Sigmoid colon (tissue), 7 donors: ENCODE measurements around the gene HARBI1. TPM values are rescaled to one million over a fixed set of nuclear protein-coding genes. Genes with fewer than 3 reads are reported as not detected.

Experiments
- DNase-seq: peaks from one replicate; pipeline ENCODE4 v3.0.0-alpha.2; 2019
- H3K27ac ChIP-seq, 4 donors: fragments of 200-600 bp; sonication (generic); one replicate each; pipeline ENCODE4 v1.5.1; 2016 to 2019; ENCODE audit warnings: mild to moderate bottlenecking in 1 of 4
- H3K27me3 ChIP-seq, 3 donors: fragments of 200-600 bp; sonication (generic); one replicate each; pipeline ENCODE4 v1.5.1; 2019; ENCODE audit warnings: mild to moderate bottlenecking in 1 of 3
- H3K36me3 ChIP-seq, 4 donors: fragments of 200-600 bp; sonication (generic); one replicate each; pipeline ENCODE4 v1.5.1; 2016 to 2019
- H3K4me1 ChIP-seq, 4 donors: fragments of 200-600 bp; sonication (generic); one replicate each; pipeline ENCODE4 v1.5.1; 2017 to 2019
- H3K4me3 ChIP-seq, 4 donors: fragments of 200-600 bp; sonication (generic); one replicate each; pipeline ENCODE4 v1.5.1; 2017 to 2019; ENCODE audit warnings: mild to moderate bottlenecking in 2 of 4, moderate library complexity in 1 of 4
- H3K9me3 ChIP-seq, 4 donors: fragments of 200-600 bp in 3 of 4; sonication (generic) in 3 of 4; one replicate each; pipeline versions ENCODE4 v1.5.1 to v1.6.1; 2013 to 2019
- CTCF ChIP-seq, 4 experiments: fragments of 450-650 bp in 3 of 4; fragments of 200-600 bp in 1 of 4; IDR thresholded peaks; one replicate each; pipeline ENCODE4 v1.5.1; 2016 to 2019; ENCODE audit warnings: antibody characterized with exemption in 4 of 4, mild to moderate bottlenecking in 3 of 4, moderate library complexity in 2 of 4
- EP300 ChIP-seq, 4 donors: sonication (generic); formaldehyde crosslinking; IDR thresholded peaks; one replicate each; pipeline ENCODE4 v1.6.1; 2017; ENCODE audit warnings: antibody characterized with exemption in 4 of 4
- POLR2A ChIP-seq, 2 donors: fragments of 450-650 bp; IDR thresholded peaks; one replicate each; pipeline ENCODE4 v1.6.1; 2016; ENCODE audit warnings: antibody characterized with exemption in 2 of 2, mild to moderate bottlenecking in 2 of 2, moderate library complexity in 2 of 2
- POLR2AphosphoS5 ChIP-seq, 4 donors: sonication (generic); formaldehyde crosslinking; IDR thresholded peaks; one replicate each; pipeline ENCODE4 v1.6.1; 2017; ENCODE audit warnings: antibody characterized with exemption in 4 of 4
- WGBS, 2 donors: extraction: QIAGEN DNeasy Blood & Tissue Kit; methylation state at CpG; one replicate each; pipeline ENCODE4 v1.1.7; 2013; 5-methylcytosine and 5-hydroxymethylcytosine counted together
- intact Hi-C: fragments of 100-400 bp; cut with DNase I; formaldehyde crosslinking; loops from one replicate; pipeline ENCODE4 v1.15.1; 2023
- polyA plus RNA-seq, 3 donors: library from polyadenylated mRNA; stranded (reverse); fragments of 200-250 nt; gene quantifications; one replicate each; pipeline ENCODE4 v1.2.3, GENCODE V29; 2013
- total RNA-seq, 4 donors: library from RNA; depleted of rRNA; stranded (reverse); fragments of >200 nt; gene quantifications; one replicate each; pipeline ENCODE4 v1.1.0, GENCODE V29; 2016
- donor health status: healthy with polysubstance abuse.
- donor health status: Bipolar disorder and iron deficiency.
- donor health status: healthy.

The HARBI1 gene
- total and polyA plus RNA-seq, 7 donors, result 1.6 to 8.9 (median 4.4) TPM

GRCh38 chr11:46663277-46663940 lies 46.4 kb upstream of the HARBI1 start:
- no peaks in the 10 kb centered on the region for H3K9me3 ChIP-seq
- H3K4me1 ChIP-seq, result peaks cover 0 to 12% (median 3%) of the 10 kb centered on the region in 4 donors
- intact Hi-C loops, result no loop called here
- DNase-seq, result no peak
- WGBS, 2 donors, result 93% methylated on average over 4 of the region's 4 CpGs
- H3K4me3 ChIP-seq, result no peak overlapping the region
- H3K27me3 ChIP-seq, result no peaks in the 10 kb centered on the region
- peaks cover 9 to 98% (median 45%) of the 10 kb centered on the region in 4 donors for H3K36me3 ChIP-seq
- no peak for TF ChIP-seq POLR2AphosphoS5 (IDR thresholded peaks at IDR 0.05)
- no peak for TF ChIP-seq EP300 (IDR thresholded peaks at IDR 0.05)
- no peak for TF ChIP-seq CTCF (IDR thresholded peaks at IDR 0.05)
- no peak for TF ChIP-seq POLR2A (IDR thresholded peaks at IDR 0.05)
- no peak overlapping the region for H3K27ac ChIP-seq

- no peak for DNase-seq
- intact Hi-C loops, result no loop called here
- Histone ChIP-seq H3K4me3 (no peak overlapping the region), H3K36me3 (peaks cover 13 to 98% (median 45%) of the 10 kb centered on the region in 4 donors), H3K27me3 (no peaks in the 10 kb centered on the region), H3K9me3 (no peaks in the 10 kb centered on the region), H3K27ac (no peak overlapping the region), H3K4me1 (peaks cover 0 to 12% (median 3%) of the 10 kb centered on the region in 4 donors)
- no peak for TF ChIP-seq EP300 (IDR thresholded peaks at IDR 0.05)
- TF ChIP-seq POLR2AphosphoS5 (IDR thresholded peaks at IDR 0.05), result no peak
Measured at GRCh38 chr11:46662366-46662765, 45.3 kb upstream of the HARBI1 start.

- no peak overlapping the region for H3K4me3 ChIP-seq
- H3K36me3 ChIP-seq, result peaks cover 18 to 98% (median 49%) of the 10 kb centered on the region in 4 donors
- no peak overlapping the region for H3K27ac ChIP-seq
- intact Hi-C loops, result no loop called here
- no peak for DNase-seq
- peaks cover 0 to 8% (median 0%) of the 10 kb centered on the region in 4 donors for H3K4me1 ChIP-seq
- H3K9me3 ChIP-seq, result no peaks in the 10 kb centered on the region
- H3K27me3 ChIP-seq, result no peaks in the 10 kb centered on the region
- TF ChIP-seq POLR2AphosphoS5 (IDR thresholded peaks at IDR 0.05), result no peak
- no peak for TF ChIP-seq POLR2A (IDR thresholded peaks at IDR 0.05)
- TF ChIP-seq CTCF (IDR thresholded peaks at IDR 0.05), result no peak
- no peak for TF ChIP-seq EP300 (IDR thresholded peaks at IDR 0.05)
Measured at GRCh38 chr11:46661836-46662235, 44.8 kb upstream of the HARBI1 start.

- H3K36me3 ChIP-seq, result peaks cover 13 to 98% (median 54%) of the 10 kb centered on the region in 4 donors
- no peak overlapping the region for H3K27ac ChIP-seq
- 82 to 88% methylated on average over 1 of the region's 1 CpG for WGBS, 2 donors
- intact Hi-C loops, result no loop called here
- no peaks in the 10 kb centered on the region for H3K4me1 ChIP-seq
- no peaks in the 10 kb centered on the region for H3K27me3 ChIP-seq
- no peaks in the 10 kb centered on the region for H3K9me3 ChIP-seq
- TF ChIP-seq CTCF (IDR thresholded peaks at IDR 0.05), result no peak
- no peak for TF ChIP-seq EP300 (IDR thresholded peaks at IDR 0.05)
- TF ChIP-seq POLR2A (IDR thresholded peaks at IDR 0.05), result no peak
- no peak for TF ChIP-seq POLR2AphosphoS5 (IDR thresholded peaks at IDR 0.05)
- H3K4me3 ChIP-seq, result no peak overlapping the region
- DNase-seq, result peak; percentile 55
Measured at GRCh38 chr11:46659908-46660307, 42.9 kb upstream of the HARBI1 start.

GRCh38 chr11:46658259-46658658 lies 41.2 kb upstream of the HARBI1 start:
- DNase-seq, result peak; percentile 81
- TF ChIP-seq EP300 (IDR thresholded peaks at IDR 0.05), result no peak
- no peak for TF ChIP-seq POLR2AphosphoS5 (IDR thresholded peaks at IDR 0.05)
- TF ChIP-seq POLR2A (IDR thresholded peaks at IDR 0.05), result no peak
- TF ChIP-seq CTCF (IDR thresholded peaks at IDR 0.05), result no peak
- Histone ChIP-seq H3K9me3 (no peaks in the 10 kb centered on the region), H3K4me3 (no peak overlapping the region), H3K36me3 (peaks cover 13 to 97% (median 55%) of the 10 kb centered on the region in 4 donors), H3K27me3 (no peaks in the 10 kb centered on the region), H3K4me1 (no peaks in the 10 kb centered on the region), H3K27ac (peak overlapping the region in 1 of 4 donors; percentile 48)
- WGBS, 2 donors, result 89 to 90% methylated on average over 4 of the region's 4 CpGs
- intact Hi-C loops, result no loop called here
